ENCODE measurements around the gene SGIP1.

- TF ChIP-seq POLR2A (IDR thresholded peaks at IDR 0.05) = no peak
- TF ChIP-seq CTCF (IDR thresholded peaks at IDR 0.05) = no peak
- TF ChIP-seq EP300 (IDR thresholded peaks at IDR 0.05) = no peak
Measured at GRCh38 chr1:66791621-66792610, 258.0 kb downstream of the SGIP1 start.
